ENCODE measurements around the gene FARS2.

The FARS2 gene

DNA sequence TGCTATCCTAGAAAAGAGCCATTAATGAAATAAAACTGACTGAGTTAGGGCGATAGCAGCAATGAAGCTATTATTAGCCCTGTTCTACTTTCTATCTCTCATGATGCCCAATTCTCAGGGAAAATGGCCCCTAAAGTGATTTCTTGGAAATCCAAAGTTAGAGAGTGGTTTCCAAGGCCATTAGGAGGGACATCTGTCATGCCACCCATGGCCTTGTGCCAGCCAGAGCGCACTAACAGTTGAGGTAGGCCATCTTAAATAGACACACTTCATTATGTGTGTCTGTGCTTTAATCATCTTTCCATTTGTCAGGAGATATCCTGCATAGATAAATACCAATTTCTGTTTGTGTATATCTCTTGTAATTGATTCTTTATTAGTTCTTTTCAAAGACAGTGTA, 483.8 kb downstream of the FARS2 start:
- H3K4me3 ChIP-seq (ENCODE audit: low read depth, low read length), result no peak overlapping the region
- no peak for DNase-seq (ENCODE audit: low read depth)
- TF ChIP-seq, protein P1, sequence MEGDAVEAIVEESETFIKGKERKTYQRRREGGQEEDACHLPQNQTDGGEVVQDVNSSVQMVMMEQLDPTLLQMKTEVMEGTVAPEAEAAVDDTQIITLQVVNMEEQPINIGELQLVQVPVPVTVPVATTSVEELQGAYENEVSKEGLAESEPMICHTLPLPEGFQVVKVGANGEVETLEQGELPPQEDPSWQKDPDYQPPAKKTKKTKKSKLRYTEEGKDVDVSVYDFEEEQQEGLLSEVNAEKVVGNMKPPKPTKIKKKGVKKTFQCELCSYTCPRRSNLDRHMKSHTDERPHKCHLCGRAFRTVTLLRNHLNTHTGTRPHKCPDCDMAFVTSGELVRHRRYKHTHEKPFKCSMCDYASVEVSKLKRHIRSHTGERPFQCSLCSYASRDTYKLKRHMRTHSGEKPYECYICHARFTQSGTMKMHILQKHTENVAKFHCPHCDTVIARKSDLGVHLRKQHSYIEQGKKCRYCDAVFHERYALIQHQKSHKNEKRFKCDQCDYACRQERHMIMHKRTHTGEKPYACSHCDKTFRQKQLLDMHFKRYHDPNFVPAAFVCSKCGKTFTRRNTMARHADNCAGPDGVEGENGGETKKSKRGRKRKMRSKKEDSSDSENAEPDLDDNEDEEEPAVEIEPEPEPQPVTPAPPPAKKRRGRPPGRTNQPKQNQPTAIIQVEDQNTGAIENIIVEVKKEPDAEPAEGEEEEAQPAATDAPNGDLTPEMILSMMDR (IDR thresholded peaks at IDR 0.05; ENCODE audit: low read depth, low read length), result no peak
- TF ChIP-seq POLR2A (IDR thresholded peaks at IDR 0.05; ENCODE audit: extremely low read depth, insufficient read length) (no peak), MYC (IDR thresholded peaks at IDR 0.05; ENCODE audit: low read depth, low read length) (no peak)
- TF ChIP-seq, protein P2, sequence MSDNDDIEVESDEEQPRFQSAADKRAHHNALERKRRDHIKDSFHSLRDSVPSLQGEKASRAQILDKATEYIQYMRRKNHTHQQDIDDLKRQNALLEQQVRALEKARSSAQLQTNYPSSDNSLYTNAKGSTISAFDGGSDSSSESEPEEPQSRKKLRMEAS (IDR thresholded peaks at IDR 0.05; ENCODE audit: low read depth, low read length), result no peak

DNA sequence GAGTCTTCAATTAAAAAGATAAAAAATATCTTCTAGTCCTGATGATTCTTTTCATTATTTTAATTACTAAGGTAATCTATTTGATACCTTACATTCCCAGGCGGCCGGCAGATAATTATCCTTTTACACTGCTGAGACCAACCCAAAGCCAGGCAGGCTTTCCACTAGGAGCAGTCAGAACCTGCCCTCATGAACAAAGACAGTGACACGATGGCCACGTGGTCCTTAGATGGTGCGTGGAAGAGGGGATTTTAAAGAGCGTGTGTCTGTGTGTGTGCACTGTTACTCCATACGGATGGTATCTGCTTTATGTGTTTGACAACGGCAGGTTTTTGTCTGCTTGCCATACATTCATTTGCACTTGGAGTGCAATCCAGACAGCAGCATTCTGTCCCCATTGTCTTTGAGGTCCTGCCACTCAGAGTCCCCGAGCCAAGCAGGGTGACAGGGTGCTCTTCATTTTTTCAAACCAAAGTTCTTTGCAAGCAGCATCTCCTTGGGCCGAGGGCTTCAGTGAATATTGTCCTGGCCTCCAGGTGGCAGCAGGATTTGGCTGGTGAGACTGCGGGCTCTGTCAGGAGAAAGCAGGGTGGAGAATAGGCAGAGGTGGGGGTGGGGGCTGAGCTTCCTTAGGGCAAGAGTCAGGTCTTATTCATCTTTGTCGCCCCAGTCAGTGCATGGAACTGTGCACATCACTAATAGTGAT, 484.9 kb downstream of the FARS2 start:
- peak; percentile 33 for DNase-seq (ENCODE audit: low read depth)
- TF ChIP-seq, protein P1 (IDR thresholded peaks at IDR 0.05; ENCODE audit: low read depth, low read length), result peak; percentile 18
- TF ChIP-seq MYC (IDR thresholded peaks at IDR 0.05; ENCODE audit: low read depth, low read length), result no peak
- no peak overlapping the region for H3K4me3 ChIP-seq (ENCODE audit: low read depth, low read length)

DNA sequence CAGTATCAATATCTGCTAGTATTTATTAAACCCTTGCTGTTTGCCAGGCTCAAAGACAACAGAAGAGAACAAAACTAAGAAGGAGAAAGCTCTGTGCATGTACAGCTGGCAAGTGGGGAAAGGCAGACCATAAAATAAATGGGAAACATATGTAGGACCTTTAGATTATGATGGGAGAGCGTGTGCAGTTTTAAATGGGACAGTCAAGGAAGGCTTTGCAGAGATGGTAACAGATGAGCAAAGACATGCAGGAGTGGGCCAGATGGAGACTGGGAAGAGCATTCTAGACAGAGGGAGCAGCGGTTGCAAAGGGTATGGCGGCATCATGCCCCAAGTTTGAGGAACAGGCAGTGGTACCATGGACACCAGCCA, 485.4 kb downstream of the FARS2 start:
- DNase-seq (ENCODE audit: low read depth), result no peak
- TF ChIP-seq, protein P1 (IDR thresholded peaks at IDR 0.05; ENCODE audit: low read depth, low read length), result no peak
- no peak for TF ChIP-seq POLR2A (IDR thresholded peaks at IDR 0.05; ENCODE audit: extremely low read depth, insufficient read length)
- H3K4me3 ChIP-seq (ENCODE audit: low read depth, low read length), result no peak overlapping the region

DNA sequence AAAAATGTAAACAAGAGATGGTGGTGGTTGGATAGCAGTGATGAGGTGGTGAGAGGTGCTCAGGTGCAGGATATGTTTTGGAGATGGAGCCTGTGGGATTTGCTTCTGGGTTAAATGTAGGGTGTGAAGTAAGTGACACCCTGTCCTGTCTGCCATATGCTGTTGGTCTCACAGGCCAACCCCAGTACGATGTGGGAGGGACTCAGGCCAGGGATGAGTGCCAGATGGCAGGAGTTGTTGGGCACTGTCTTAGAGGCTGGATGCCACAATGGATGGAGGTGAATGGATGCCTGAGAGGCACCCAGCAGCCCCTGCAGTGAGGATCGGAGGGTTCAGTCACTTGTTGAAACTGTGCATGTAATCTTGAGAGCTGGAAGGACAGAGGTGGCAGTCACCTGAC, 486.1 kb downstream of the FARS2 start:
- H3K4me3 ChIP-seq (ENCODE audit: low read depth, low read length), result no peak overlapping the region
- no peak for TF ChIP-seq MYC (IDR thresholded peaks at IDR 0.05; ENCODE audit: low read depth, low read length)
- TF ChIP-seq POLR2A (IDR thresholded peaks at IDR 0.05; ENCODE audit: extremely low read depth, insufficient read length), result no peak
- TF ChIP-seq, protein P2 (IDR thresholded peaks at IDR 0.05; ENCODE audit: low read depth, low read length), result no peak
- TF ChIP-seq, protein P1 (IDR thresholded peaks at IDR 0.05; ENCODE audit: low read depth, low read length), result no peak
- DNase-seq (ENCODE audit: low read depth), result no peak

DNA sequence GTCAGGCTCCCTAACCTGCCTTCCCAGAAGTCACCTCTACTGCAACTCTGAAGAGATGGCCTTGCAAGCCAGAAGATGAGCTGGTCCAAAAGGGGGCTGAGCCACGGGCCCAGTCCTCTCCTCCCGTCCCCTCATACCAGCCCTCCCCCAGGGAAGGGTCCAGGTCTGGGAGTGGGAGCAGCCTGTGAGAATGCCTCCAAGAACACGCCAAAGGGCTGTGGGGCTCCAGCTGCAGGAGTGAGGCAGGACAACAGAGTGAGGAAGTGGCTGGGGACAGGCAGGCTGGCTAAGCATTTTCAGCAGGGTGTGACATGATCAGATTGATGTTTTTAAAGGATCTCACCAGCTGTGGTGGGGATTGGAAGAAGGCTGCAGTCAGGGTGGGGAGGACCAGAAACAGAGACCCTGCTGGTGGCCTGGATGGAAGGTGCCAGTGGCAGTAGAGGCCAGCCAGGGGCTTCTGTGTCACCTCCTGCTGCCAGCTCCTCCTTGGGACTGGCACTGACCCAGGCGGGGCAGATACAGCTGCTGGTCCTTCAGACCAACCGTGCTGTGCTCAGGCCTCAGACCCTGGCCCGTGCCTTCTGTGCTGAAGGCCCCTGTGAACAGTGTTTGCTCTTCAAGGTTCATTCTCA, 487.8 kb downstream of the FARS2 start:
- H3K4me3 ChIP-seq (ENCODE audit: low read depth, low read length), result no peak overlapping the region
- TF ChIP-seq POLR2A (IDR thresholded peaks at IDR 0.05; ENCODE audit: extremely low read depth, insufficient read length) (no peak), MYC (IDR thresholded peaks at IDR 0.05; ENCODE audit: low read depth, low read length) (no peak)
- TF ChIP-seq, protein P1 (IDR thresholded peaks at IDR 0.05; ENCODE audit: low read depth, low read length), result no peak
- DNase-seq (ENCODE audit: low read depth), result no peak

DNA sequence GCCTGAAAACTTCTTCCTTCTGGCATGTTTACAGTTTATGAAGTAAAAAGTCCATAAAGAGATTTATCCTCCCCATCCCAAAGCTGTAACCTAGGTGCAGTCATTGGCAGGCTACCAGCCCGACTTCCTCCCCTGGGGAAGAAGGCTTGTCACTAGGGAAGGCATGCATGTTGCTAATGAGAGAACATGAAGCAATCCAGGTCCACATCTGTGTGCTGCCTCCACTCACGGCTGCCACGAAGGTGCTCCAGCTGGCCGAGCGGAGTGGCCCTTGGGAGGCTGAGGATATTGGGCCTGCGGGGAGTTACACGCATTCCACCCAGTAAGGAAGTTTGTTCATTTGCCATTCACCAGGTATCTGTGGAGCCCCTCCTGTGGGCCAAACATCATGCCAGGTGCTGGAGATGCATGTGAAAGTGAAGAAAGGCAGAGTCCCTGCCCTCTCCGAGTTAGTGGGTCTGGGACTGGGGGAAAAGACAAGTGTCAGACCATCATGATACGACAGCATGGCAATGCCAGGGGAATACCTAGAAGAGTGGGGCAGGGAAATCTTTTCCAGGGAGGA, 488.4 kb downstream of the FARS2 start:
- TF ChIP-seq, protein P1 (IDR thresholded peaks at IDR 0.05; ENCODE audit: low read depth, low read length), result no peak
- TF ChIP-seq, protein P2 (IDR thresholded peaks at IDR 0.05; ENCODE audit: low read depth, low read length), result no peak
- no peak for TF ChIP-seq MYC (IDR thresholded peaks at IDR 0.05; ENCODE audit: low read depth, low read length)
- H3K4me3 ChIP-seq (ENCODE audit: low read depth, low read length), result no peak overlapping the region
- DNase-seq (ENCODE audit: low read depth), result no peak

Data from NB4 (cell line).